ENCODE data around the gene SLC15A4.

Gene SLC15A4

GRCh38 chr12:128754275-128754674 is 69.5 kb downstream of the SLC15A4 start:
- no peak for DNase-seq (ENCODE audit: low read depth in 2 of 2)

GRCh38 chr12:128753438-128753837 is 70.3 kb downstream of the SLC15A4 start:
- no peak for DNase-seq (ENCODE audit: low read depth in 2 of 2)

- DNase-seq (ENCODE audit: low read depth in 2 of 2), result no peak
Observed at GRCh38 chr12:128752386-128752785, 71.4 kb downstream of the SLC15A4 start.

- no peak for DNase-seq (ENCODE audit: low read depth in 2 of 2)
Observed at GRCh38 chr12:128747441-128747840, 76.3 kb downstream of the SLC15A4 start.

GRCh38 chr12:128745772-128746689 is 77.7 kb downstream of the SLC15A4 start:
- DNase-seq (ENCODE audit: low read depth in 2 of 2), result no peak

- no peak for DNase-seq (ENCODE audit: low read depth in 2 of 2)
Observed at GRCh38 chr12:128743916-128744315, 79.8 kb downstream of the SLC15A4 start.
